Subcutaneous abdominal adipose tissue (tissue), 5 donors: ENCODE results near the gene SLC38A3.

Experiments used
- H3K27ac ChIP-seq: one replicate; pipeline ENCODE4 v1.7.0; 2013; ENCODE audit warnings: low read depth, mild to moderate bottlenecking, inconsistent platforms, low read length, moderate library complexity
- H3K27me3 ChIP-seq, 5 donors: one replicate each; pipeline ENCODE4 v1.7.0; 2013; ENCODE audit warnings: low read length in 5 of 5, inconsistent platforms in 1 of 5; ENCODE audit not compliant: control insufficient read depth in 5 of 5, insufficient read depth in 4 of 5
- H3K36me3 ChIP-seq, 5 donors: one replicate each; pipeline ENCODE4 v1.7.0; 2013; ENCODE audit warnings: low read length in 5 of 5; ENCODE audit not compliant: control insufficient read depth in 5 of 5, insufficient read depth in 5 of 5
- H3K4me1 ChIP-seq, 5 donors: one replicate each; pipeline ENCODE4 v1.7.0; 2013; ENCODE audit warnings: low read length in 5 of 5, mild to moderate bottlenecking in 3 of 5, moderate library complexity in 1 of 5; ENCODE audit not compliant: control insufficient read depth in 5 of 5, insufficient read depth in 5 of 5
- H3K4me3 ChIP-seq, 5 donors: one replicate each; pipeline ENCODE4 v1.7.0; 2013; ENCODE audit warnings: low read length in 5 of 5, low read depth in 1 of 5
- H3K9ac ChIP-seq, 5 donors: one replicate each; pipeline ENCODE4 v1.7.0; 2013; ENCODE audit warnings: low read length in 5 of 5, mild to moderate bottlenecking in 4 of 5, moderate library complexity in 3 of 5
- H3K9me3 ChIP-seq, 5 donors: one replicate each; pipeline ENCODE4 v1.7.0; 2013; ENCODE audit warnings: low read length in 5 of 5; ENCODE audit not compliant: control insufficient read depth in 5 of 5
- donor health status: healthy.
- donor health status: healthy.
- donor health status: healthy.
- donor health status: healthy.
- donor health status: healthy.

SLC38A3 gene

DNA sequence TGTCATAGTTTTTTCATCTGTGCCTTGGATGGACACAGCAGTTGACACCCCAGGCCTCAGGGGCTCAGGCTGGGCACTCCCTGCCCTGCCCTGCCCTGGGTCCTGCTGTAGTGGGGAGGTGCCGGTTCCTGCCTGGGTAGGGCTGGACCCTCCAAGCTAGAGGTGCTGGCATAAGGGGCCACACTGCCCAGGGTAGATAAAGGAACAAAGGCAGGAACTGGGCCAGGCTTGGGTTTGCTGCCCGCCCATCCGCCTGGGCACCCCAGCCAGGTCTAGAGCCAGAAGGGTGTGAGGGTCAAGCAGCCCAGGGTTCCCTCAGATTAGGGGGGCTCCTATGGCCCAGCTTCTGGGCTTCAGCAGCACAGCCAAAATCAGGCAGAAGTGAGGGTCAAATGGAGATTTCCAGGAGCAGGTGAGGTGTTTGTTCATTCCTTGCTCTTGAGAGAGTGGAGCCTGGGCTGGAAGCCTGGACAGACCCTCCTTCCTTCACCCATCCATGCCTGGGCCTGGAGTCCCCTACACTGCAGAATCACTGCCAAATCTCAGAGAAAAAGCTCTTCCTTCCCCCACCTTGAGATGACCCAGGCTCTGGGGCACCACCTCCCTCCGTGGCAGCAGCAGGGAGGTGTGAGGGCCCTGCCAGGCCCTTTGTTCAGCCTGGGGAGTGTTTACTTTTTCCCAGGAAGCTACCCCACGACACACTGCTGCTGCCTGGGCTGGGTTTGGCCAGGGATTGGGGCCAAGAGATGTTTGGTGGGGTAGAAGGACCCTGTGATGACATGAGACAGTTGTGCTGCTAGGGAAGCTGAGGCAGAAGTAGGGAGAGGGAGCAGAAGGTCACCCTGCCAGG, 42.8 kb upstream of the SLC38A3 start:
- Histone ChIP-seq H3K27me3 (peaks cover 0 to 6% (median under 1%) of the 10 kb centered on the region in 5 donors), H3K36me3 (no peaks in the 10 kb centered on the region), H3K4me1 (peaks cover 26 to 100% (median 72%) of the 10 kb centered on the region in 5 donors), H3K27ac (peak overlapping the region; percentile 83), H3K4me3 (no peak overlapping the region), H3K9ac (peak overlapping the region in 1 of 5 donors; percentile 48), H3K9me3 (no peaks in the 10 kb centered on the region)

DNA sequence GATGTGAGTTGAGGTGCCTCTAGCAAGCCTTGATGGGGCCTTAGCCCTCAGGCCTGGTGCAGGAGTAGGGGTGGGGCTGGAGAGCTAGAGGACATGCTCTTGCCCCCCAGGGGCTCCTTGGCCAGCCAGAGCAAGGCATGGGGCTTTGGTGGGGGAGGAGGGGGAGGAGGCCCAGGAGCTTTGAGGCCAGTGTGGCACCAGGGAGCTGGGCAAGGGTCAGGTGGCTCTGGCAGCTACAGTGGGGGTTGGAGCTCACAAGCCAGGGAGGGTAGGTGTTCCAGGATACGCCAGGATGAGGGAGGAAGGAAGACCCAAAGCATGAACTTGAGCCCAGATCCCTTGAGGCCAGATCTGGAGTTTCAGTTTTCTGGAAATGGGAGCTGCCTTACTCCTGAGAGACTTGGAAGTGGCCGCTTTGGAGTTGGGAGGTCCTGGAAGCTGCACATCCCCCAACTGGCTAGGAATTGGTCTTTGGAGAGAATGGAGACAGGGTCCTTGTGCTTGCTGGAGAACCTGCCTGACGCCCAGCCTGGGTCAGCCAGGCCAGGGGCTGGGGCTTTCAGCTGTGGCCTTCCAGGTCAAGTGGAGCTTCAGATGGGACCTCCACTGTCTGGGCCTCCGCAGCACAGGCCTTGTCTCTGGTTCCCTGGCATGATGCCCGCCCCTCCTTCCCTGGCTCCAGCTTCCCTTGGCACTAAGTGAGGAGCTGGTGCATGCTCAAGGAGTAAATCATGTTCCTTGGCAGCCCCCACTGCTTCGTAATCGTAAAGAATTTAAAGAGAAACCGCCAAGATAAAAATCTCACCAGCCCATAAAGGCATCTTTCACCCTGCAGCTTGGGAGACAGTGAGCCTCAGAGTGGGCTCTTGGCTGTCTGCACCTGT, 41.3 kb upstream of the SLC38A3 start:
- Histone ChIP-seq H3K27me3 (no peaks in the 10 kb centered on the region), H3K36me3 (no peaks in the 10 kb centered on the region), H3K9me3 (no peaks in the 10 kb centered on the region), H3K4me1 (peaks cover 28 to 99% (median 78%) of the 10 kb centered on the region in 5 donors), H3K27ac (peak overlapping the region; percentile 83), H3K9ac (peak overlapping the region in 3 of 5 donors; percentile 2 to 60 (median 11)), H3K4me3 (peak overlapping the region in 2 of 5 donors; percentile 10 to 36)

DNA sequence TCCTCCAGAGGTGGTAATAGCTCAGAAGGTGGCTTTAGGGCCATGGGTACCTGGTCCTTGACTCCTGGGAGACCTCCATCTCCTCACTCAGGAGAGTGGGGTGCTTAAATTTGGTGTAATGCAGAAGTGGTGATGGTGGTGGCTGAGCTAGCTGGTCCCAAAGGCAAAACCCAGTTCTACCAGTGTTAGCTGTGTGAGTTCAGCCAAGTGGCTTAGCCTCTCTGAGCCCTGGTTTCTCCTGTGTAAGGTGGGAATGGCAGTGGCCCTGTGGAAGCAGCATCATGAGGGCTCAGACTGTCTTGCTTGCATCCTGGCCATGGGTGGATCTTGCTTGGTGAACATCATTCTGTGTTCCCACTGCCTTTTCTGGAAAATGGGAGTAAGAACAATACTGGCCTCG, 40.6 kb upstream of the SLC38A3 start:
- Histone ChIP-seq H3K36me3 (no peaks in the 10 kb centered on the region), H3K9ac (peak overlapping the region in 2 of 5 donors; percentile 11 to 60), H3K4me3 (peak overlapping the region in 2 of 5 donors; percentile 10 to 36), H3K9me3 (no peaks in the 10 kb centered on the region), H3K4me1 (peaks cover 31 to 99% (median 80%) of the 10 kb centered on the region in 5 donors), H3K27ac (peak overlapping the region; percentile 83), H3K27me3 (no peaks in the 10 kb centered on the region)

DNA sequence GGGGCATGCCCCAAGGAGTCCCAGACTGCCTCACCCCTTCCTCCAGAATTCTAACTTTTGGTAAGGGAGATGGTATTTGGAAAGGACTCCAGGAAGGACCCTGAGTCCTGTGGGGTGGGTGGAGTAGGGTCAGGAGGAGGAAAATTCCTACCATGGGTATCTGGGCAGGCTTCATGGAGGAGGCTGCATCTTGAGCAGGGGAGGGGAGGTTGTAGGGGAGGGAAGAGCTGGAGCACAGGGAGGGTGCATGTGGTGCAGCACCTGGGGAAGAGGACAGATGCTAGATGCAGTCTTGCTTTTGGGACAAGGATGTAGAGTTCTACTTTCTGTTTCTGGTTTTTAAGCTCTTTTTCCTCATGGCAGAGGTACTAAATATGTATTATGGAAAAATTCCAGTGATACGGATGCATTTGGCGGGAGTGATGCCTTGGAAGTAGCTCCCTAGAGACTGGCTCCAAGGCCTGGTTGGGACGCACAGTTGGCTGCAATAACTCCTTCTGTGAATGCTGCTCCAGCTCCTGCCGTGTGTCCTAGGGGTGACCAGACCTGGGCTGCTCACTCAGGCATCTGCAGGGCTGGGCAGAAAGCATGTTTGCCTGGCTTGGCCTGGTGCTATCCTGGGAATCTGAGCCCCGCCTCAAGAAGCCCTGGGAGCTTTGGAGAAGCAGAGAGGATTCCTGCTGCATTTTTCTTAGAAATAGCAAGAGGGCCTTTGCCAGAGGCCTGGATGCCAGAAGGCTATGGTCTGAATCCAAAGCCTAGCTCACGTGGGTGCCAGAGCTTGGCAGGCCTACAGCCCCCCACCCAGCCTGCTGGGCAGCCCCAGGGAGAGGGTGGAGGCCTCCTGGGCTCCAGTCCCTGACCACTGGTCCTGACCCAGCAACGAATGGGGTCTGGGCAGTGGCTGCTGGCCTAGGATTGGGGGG, 39.8 kb upstream of the SLC38A3 start:
- no peaks in the 10 kb centered on the region for H3K36me3 ChIP-seq
- H3K27me3 ChIP-seq = no peaks in the 10 kb centered on the region
- peak overlapping the region in 2 of 5 donors; percentile 21 to 60 for H3K9ac ChIP-seq
- H3K27ac ChIP-seq = peak overlapping the region; percentile 83
- peak overlapping the region in 4 of 5 donors; percentile 8 to 48 (median 20) for H3K4me3 ChIP-seq
- no peaks in the 10 kb centered on the region for H3K9me3 ChIP-seq
- H3K4me1 ChIP-seq = peaks cover 33 to 99% (median 75%) of the 10 kb centered on the region in 5 donors

DNA sequence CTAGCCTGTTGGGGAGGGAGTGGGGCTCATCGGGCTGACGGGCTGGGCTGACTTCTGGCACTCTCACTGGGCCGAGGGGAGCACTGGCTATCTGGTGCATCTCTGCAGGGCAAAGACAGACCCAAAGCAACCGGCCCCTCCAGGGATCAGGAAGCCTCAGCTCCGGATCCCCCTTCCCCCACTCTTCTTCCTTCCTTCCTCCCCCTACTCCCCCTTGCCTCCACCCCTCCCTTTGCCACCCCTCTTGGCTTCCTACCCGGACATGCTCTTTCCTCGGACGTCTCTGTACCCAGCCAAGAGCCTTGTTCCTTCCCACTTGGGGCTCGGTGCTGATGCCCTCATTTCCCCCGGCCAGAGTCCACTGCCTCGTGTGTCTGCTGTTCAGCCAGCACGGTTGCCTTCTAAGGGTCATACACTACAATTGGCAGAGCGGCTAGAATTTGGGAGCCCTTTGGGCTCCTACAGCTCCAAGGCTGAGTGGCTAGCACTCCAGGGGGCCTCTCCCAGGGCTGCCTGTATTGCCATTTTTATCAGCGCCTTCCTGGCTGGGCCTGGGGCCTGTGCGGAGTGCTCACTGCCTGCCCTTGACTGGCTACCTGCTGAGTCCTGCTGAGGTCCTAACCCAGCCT, 39.0 kb upstream of the SLC38A3 start:
- Histone ChIP-seq H3K4me3 (peak overlapping the region in 3 of 5 donors; percentile 28 to 48 (median 36)), H3K9ac (peak overlapping the region in 2 of 5 donors; percentile 21 to 60), H3K27me3 (no peaks in the 10 kb centered on the region), H3K27ac (peak overlapping the region; percentile 83), H3K36me3 (no peaks in the 10 kb centered on the region), H3K4me1 (peaks cover 35 to 99% (median 72%) of the 10 kb centered on the region in 5 donors), H3K9me3 (no peaks in the 10 kb centered on the region)

DNA sequence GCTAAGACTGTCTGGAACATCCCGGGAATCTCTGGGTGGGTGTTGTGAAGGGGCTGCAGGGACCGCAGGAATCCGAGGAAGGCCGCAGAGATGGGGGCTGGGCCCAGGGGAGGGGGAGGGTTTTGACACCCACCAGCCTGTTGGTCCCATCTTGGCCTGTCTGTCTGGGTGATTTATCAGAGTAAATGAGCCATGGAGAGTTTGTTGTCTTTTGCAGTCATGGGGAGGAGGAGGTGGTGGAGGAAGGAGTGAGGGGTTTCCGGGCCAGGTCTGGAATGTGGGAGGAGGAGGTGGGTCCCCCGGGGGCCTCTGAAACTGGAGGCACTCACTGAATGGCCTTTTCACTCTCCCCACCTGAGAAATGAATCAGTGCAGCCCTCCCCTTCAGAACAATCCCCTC, 38.5 kb upstream of the SLC38A3 start:
- no peaks in the 10 kb centered on the region for H3K9me3 ChIP-seq
- H3K36me3 ChIP-seq = no peaks in the 10 kb centered on the region
- peak overlapping the region in 1 of 5 donors; percentile 36 for H3K4me3 ChIP-seq
- peak overlapping the region; percentile 83 for H3K27ac ChIP-seq
- H3K27me3 ChIP-seq = no peaks in the 10 kb centered on the region
- peak overlapping the region in 2 of 5 donors; percentile 43 to 60 for H3K9ac ChIP-seq
- peaks cover 35 to 99% (median 68%) of the 10 kb centered on the region in 5 donors for H3K4me1 ChIP-seq

DNA sequence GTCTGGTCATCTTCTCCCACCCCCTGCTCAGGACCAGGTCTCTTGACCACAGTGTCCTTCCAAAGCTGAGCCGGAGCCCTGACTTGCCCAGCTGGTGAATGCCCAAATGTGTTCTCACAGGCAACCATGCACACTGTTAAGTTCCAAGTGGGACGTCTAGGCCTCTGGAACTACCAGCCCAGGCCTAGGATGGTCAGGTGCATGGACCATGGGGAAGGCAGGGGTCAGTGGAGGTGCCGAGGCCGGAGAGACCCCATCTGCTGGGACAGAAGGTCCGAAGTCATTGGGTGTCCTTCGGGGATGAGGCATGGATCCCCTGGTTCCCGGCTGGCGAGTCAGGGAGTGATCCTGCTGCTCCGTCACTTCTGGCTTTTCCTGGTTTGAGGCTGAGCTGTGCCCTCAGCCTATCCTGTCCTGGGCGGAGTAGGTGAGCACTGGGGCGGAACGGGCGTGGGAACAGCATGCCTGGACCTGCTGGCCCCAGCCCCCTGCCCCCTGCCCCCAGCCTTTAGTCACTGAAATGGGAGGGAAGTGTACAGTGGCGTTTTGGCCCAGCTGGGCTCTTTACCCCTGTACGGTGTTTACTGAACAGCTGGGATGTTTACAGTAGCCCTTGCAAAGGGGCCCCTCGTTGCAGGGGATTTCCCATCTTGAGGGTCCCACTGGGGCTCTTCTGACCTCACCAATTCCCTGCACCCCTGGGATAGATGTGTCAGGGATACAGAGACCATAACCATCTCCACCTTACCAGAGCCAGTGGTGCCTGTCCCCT, 37.8 kb upstream of the SLC38A3 start:
- Histone ChIP-seq H3K4me3 (no peak overlapping the region), H3K9ac (peak overlapping the region in 2 of 5 donors; percentile 43 to 60), H3K27ac (peak overlapping the region; percentile 83), H3K27me3 (no peaks in the 10 kb centered on the region), H3K4me1 (peaks cover 35 to 99% (median 62%) of the 10 kb centered on the region in 5 donors), H3K9me3 (no peaks in the 10 kb centered on the region), H3K36me3 (no peaks in the 10 kb centered on the region)

DNA sequence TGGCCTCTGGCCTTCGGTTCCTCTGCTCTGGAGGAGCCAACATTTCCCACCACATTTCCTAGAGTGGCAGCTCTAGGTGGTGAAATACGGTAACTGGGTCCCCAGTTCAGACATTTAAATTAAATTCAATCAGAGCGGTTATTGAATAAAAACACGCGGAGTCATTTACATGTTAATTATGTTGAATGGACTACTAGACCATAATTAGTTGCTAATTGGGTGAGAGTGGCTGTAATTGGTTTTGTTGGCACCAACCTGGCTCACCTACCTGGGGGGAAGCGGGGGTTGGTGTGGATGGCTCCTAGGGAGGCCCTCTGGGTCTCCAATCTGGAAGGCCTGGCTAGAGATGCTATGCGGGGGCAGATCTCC, 37.2 kb upstream of the SLC38A3 start:
- no peak overlapping the region for H3K4me3 ChIP-seq
- H3K27ac ChIP-seq = peak overlapping the region; percentile 83
- no peaks in the 10 kb centered on the region for H3K27me3 ChIP-seq
- H3K9ac ChIP-seq = peak overlapping the region in 2 of 5 donors; percentile 23 to 55
- peaks cover 35 to 99% (median 61%) of the 10 kb centered on the region in 5 donors for H3K4me1 ChIP-seq
- H3K9me3 ChIP-seq = no peaks in the 10 kb centered on the region
- no peaks in the 10 kb centered on the region for H3K36me3 ChIP-seq
